NT2/D1 (cell line): Measurements from ENCODE around the gene PON2.

ENCODE experiments used
- DNase-seq: peaks from one replicate; pipeline ENCODE4 v3.0.0-alpha.2; 2011; ENCODE audit warnings: low read depth, low spot score
- H3K27me3 ChIP-seq: 2 replicates; pipeline ENCODE4 v1.6.0; 2011; ENCODE audit warnings: mild to moderate bottlenecking; ENCODE audit not compliant: insufficient read length, insufficient read depth
- H3K36me3 ChIP-seq: 2 replicates; pipeline ENCODE4 v1.6.1; 2011; ENCODE audit warnings: mild to moderate bottlenecking, low read length, mixed read lengths; ENCODE audit not compliant: insufficient read depth, insufficient read length
- H3K4me1 ChIP-seq: 2 replicates; pipeline ENCODE4 v1.5.1; 2011; ENCODE audit not compliant: insufficient read depth, insufficient read length
- H3K4me3 ChIP-seq: 2 replicates; pipeline ENCODE4 v1.5.1; 2011; ENCODE audit warnings: low read depth; ENCODE audit not compliant: insufficient read length
- H3K9ac ChIP-seq: 2 replicates; pipeline ENCODE4 v1.6.0; 2011; ENCODE audit warnings: low read depth; ENCODE audit not compliant: insufficient read length
- H3K9me3 ChIP-seq: 2 replicates; pipeline ENCODE4 v1.5.1; 2011; ENCODE audit warnings: mild to moderate bottlenecking, low read length; ENCODE audit not compliant: insufficient read depth
- SUZ12 ChIP-seq: IDR thresholded peaks from 2 replicates; pipeline ENCODE4 v1.6.1; 2011; ENCODE audit not compliant: insufficient read length, insufficient read depth; ENCODE audit errors: extremely low read depth
- YY1 ChIP-seq: IDR thresholded peaks from 2 replicates; pipeline ENCODE4 v1.6.1; 2011; ENCODE audit not compliant: insufficient read length, insufficient read depth
- ZNF274 ChIP-seq: IDR thresholded peaks from 2 replicates; pipeline ENCODE4 v1.6.1; 2011; ENCODE audit warnings: mild to moderate bottlenecking, low read depth, low read length

Gene PON2

GRCh38 chr7:95404316-95404865 lies 30.4 kb downstream of the PON2 start:
- no peaks in the 10 kb centered on the region for H3K27me3 ChIP-seq
- no peaks in the 10 kb centered on the region for H3K9me3 ChIP-seq
- TF ChIP-seq ZNF274 (no peak), YY1 (no peak), SUZ12 (no peak)
- DNase-seq = no peak
- no peak overlapping the region for H3K9ac ChIP-seq
- peaks cover 21% of the 10 kb centered on the region for H3K36me3 ChIP-seq
- H3K4me1 ChIP-seq = no peaks in the 10 kb centered on the region
- no peak overlapping the region for H3K4me3 ChIP-seq

GRCh38 chr7:95398155-95398940 lies 36.5 kb downstream of the PON2 start:
- Histone ChIP-seq H3K9me3 (no peaks in the 10 kb centered on the region), H3K4me3 (no peak overlapping the region), H3K27me3 (no peaks in the 10 kb centered on the region), H3K36me3 (no peaks in the 10 kb centered on the region), H3K4me1 (no peaks in the 10 kb centered on the region), H3K9ac (no peak overlapping the region)
- TF ChIP-seq SUZ12 (no peak), ZNF274 (no peak)
- DNase-seq = no peak

GRCh38 chr7:95397381-95397780 lies 37.4 kb downstream of the PON2 start:
- Histone ChIP-seq H3K9me3 (no peaks in the 10 kb centered on the region), H3K27me3 (no peaks in the 10 kb centered on the region), H3K4me1 (no peaks in the 10 kb centered on the region), H3K9ac (no peak overlapping the region), H3K4me3 (no peak overlapping the region), H3K36me3 (no peaks in the 10 kb centered on the region)
- no peak for DNase-seq
- TF ChIP-seq SUZ12 = no peak
- TF ChIP-seq ZNF274 = no peak

GRCh38 chr7:95396136-95397032 lies 38.4 kb downstream of the PON2 start, which contains the start of gene PON3:
Gene PON3 (minus strand): TSS chr7:95396375. CDS start chr7:95396350, 25 bp downstream.
- no peaks in the 10 kb centered on the region for H3K36me3 ChIP-seq
- H3K4me3 ChIP-seq = no peak within 1 kb of the TSS
- no peak for DNase-seq
- H3K4me1 ChIP-seq = no peaks in the 10 kb centered on the region
- H3K9ac ChIP-seq = no peak within 1 kb of the TSS
- no peaks in the 10 kb centered on the region for H3K27me3 ChIP-seq
- H3K9me3 ChIP-seq = no peaks in the 10 kb centered on the region
- TF ChIP-seq YY1 (no peak), SUZ12 (no peak), ZNF274 (no peak)

- TF ChIP-seq YY1 = no peak
- no peak for TF ChIP-seq ZNF274
- TF ChIP-seq SUZ12 = no peak
- H3K36me3 ChIP-seq = no peaks in the 10 kb centered on the region
- H3K9me3 ChIP-seq = no peaks in the 10 kb centered on the region
- no peak overlapping the region for H3K4me3 ChIP-seq
- no peak overlapping the region for H3K9ac ChIP-seq
- no peaks in the 10 kb centered on the region for H3K4me1 ChIP-seq
- DNase-seq = no peak
- no peaks in the 10 kb centered on the region for H3K27me3 ChIP-seq
These were observed 39.1 kb downstream of the PON2 start for GRCh38 chr7:95395755-95396135.

- no peak for TF ChIP-seq ZNF274
- no peak for TF ChIP-seq SUZ12
- TF ChIP-seq YY1 = no peak
- H3K9ac ChIP-seq = no peak overlapping the region
- no peaks in the 10 kb centered on the region for H3K4me1 ChIP-seq
- H3K36me3 ChIP-seq = no peaks in the 10 kb centered on the region
- no peak for DNase-seq
- H3K27me3 ChIP-seq = no peaks in the 10 kb centered on the region
- no peak overlapping the region for H3K4me3 ChIP-seq
- no peaks in the 10 kb centered on the region for H3K9me3 ChIP-seq
These were observed 40.5 kb downstream of the PON2 start for GRCh38 chr7:95394370-95394769.

- Histone ChIP-seq H3K36me3 (no peaks in the 10 kb centered on the region), H3K27me3 (no peaks in the 10 kb centered on the region), H3K4me1 (no peaks in the 10 kb centered on the region), H3K9me3 (no peaks in the 10 kb centered on the region), H3K4me3 (no peak overlapping the region), H3K9ac (no peak overlapping the region)
- no peak for DNase-seq
- no peak for TF ChIP-seq YY1
- TF ChIP-seq ZNF274 = no peak
- no peak for TF ChIP-seq SUZ12
These were observed 43.1 kb downstream of the PON2 start for GRCh38 chr7:95391761-95392160.
